IPS-18c (cell line): ENCODE data around the gene HYLS1.

Experiments
- H3K4me3 ChIP-seq: 2 replicates; pipeline ENCODE4 v1.7.0; 2013; ENCODE audit warnings: low read depth, mild to moderate bottlenecking, low read length, moderate library complexity; ENCODE audit not compliant: insufficient read depth
- H3K9me3 ChIP-seq: one replicate; pipeline ENCODE4 v1.6.1; 2013; ENCODE audit warnings: mild to moderate bottlenecking, low read length, moderate library complexity; ENCODE audit not compliant: control insufficient read depth, insufficient read depth

HYLS1 gene

DNA sequence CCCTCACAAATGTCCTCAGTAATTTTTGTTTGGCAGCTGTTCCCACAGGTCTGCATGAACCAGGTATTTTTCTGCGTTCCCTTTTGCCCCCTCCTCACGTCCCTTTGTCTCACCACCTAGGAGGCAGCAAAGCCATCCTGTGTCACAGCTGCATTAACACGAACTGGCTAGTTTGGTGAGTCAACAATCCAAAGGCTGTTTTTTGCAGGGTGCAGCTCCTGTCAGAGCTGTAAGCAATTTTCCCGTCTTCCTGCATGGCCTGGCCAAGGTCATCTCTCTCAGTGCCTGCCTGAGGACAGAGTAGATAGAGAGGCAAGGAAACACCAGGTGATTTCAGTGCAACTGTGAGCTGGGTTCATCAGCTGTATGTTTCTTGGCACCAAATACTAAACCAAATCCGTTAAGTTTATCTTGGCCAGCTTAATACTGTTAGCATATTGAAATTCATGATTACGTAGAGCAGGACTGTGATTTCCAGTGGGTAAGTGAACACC lies 37.8 kb downstream of the HYLS1 start:
- Histone ChIP-seq H3K9me3 (no peaks in the 10 kb centered on the region), H3K4me3 (no peak overlapping the region)

DNA sequence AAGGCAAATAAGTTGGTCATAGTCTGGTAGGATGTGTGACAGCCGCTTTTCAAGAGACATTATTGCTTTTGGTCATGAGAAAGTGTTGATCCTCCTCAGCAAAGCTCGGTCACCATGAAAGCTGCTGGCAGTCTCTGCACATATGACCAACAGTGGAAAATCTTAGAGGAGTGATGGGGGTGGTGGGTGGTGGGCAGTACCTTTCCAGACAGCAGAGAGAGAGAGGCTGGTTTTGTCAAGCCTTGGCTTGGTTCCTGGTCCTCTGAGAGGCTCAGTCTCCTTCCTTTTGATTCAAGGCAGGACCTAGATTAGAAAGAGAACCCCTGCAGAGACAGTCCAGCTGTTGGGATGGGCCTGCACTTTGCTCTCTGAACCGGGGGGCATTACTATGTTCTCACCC lies 38.3 kb downstream of the HYLS1 start:
- H3K4me3 ChIP-seq, result no peak overlapping the region
- no peaks in the 10 kb centered on the region for H3K9me3 ChIP-seq

DNA sequence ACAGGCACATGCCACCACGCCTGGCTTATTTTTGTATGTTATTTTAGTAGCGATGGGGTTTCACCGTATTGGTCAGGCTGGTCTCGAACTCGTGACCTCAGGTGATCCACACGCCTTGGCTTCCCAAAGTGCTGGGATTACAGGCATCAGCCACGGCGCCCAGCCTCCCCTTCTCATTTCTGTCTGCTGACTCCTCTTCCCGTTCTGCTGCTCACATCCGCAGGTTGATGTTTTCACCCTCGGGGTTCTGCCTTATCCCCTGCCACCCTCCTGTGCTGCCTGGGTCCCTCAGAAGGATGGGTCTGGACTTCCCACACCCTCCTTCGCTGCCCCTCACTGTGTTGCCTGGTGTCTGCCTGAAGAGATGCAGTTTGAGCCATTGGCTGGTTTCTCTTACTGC lies 39.2 kb downstream of the HYLS1 start:
- Histone ChIP-seq H3K9me3 (no peaks in the 10 kb centered on the region), H3K4me3 (no peak overlapping the region)

DNA sequence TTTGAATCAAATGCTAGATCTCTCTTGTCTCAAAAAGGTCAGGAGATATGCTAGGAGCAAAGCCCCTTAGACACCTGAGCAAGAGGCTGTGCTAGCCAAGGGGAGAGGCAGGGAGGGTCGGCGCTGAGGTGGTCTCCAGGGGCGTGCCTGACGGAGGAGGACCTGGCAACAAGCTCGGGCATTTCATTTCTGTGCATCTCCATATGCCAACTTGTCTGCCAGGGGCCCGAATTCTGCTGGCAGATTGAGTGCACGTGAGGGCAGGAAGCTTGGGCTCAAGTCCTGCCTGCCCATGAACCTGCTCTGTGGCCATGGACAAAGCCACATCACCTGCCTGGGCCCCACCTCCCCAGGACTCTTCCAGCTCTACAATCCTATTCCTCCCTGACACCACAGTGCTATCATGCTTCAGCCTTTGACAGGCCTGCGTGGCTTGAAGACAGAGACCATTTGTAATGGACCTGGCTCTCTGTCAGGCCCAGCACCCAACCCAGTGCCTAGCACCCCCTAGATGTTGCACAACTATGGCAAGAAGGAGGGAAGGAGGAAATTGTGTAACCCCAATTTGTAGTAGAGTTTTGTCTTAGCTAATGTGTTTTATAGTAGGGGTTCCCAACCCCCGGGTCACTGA lies 42.1 kb downstream of the HYLS1 start:
- Histone ChIP-seq H3K9me3 (no peaks in the 10 kb centered on the region), H3K4me3 (no peak overlapping the region)

DNA sequence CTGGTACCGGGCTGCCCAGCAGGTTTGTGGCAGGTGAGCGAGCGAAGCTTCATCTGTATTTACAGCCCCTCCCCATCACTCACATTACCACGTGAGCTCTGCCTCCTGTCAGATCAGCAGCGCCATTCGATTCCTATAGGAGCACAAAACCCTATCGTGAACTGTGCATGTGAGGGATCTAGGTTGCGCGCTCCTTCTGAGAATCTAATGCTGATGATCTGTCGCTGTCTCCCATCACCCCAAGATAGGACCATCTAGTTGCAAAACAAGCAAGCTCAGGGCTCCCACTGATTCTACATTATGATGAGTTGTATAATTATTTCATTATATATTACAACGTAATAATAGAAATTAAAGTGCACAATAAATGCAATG lies 42.6 kb downstream of the HYLS1 start:
- no peaks in the 10 kb centered on the region for H3K9me3 ChIP-seq

DNA sequence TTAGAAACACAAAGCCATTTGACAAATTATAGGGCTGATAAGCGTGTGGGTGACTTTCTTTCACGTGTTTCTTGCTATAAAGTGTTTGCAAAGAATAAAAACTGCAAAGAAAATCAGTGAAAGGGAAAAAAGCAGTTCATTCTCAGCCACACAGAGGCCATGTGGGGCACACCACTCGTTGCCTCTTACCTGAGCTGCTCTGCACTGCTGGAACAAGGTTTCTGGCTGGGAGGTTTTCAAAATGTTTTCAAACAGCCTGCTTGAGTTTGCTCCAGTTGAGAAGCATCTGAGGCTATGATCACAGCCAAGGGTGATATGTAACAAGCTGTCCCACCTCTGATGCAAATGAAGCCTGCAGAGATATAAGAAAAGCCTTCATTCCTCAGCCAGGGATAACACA lies 43.6 kb downstream of the HYLS1 start:
- Histone ChIP-seq H3K4me3 (no peak overlapping the region), H3K9me3 (no peaks in the 10 kb centered on the region)

More for the DNA sequence above, 42.6 kb downstream of the HYLS1 start:
- H3K4me3 ChIP-seq, result no peak overlapping the region

DNA sequence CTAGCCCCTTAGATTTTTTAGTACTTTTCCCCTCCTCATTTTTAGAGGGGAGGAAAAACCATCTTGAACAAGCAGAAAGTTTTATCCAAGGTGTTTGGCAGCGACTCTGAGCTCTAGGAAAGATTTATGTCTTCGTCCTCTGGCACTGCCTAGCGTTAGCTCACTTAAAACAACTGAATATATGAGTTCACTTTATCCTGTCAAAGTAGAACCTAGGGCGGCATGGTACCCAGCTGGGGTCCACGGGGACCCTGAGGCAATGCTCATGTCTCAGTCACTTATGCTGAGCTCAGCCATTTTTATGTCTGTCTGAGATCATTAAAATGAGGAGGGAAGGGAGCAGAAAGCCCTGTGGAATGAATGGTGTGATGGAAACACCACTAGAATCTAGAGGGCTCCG lies 44.2 kb downstream of the HYLS1 start:
- no peaks in the 10 kb centered on the region for H3K9me3 ChIP-seq
- H3K4me3 ChIP-seq, result no peak overlapping the region

DNA sequence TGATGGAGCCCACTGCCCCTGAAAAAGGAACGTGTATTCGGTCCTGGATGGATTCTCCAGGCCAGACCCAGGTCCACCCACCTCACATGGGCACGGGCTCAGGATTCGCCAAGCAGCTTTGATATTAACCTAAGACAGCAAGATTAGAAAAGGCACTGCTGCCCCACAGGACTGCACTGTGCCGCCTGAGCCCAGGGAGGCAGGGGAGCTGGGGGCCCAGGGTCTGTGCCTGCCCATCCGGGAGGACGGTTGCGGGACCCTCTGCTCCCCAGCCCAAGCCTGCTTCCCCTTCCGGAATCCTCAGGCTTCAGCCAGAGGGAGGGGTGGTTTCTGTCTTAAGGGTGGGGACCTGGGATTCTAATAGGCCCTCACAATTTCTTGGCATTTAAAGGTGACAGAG lies 44.8 kb downstream of the HYLS1 start:
- Histone ChIP-seq H3K4me3 (no peak overlapping the region), H3K9me3 (no peaks in the 10 kb centered on the region)

DNA sequence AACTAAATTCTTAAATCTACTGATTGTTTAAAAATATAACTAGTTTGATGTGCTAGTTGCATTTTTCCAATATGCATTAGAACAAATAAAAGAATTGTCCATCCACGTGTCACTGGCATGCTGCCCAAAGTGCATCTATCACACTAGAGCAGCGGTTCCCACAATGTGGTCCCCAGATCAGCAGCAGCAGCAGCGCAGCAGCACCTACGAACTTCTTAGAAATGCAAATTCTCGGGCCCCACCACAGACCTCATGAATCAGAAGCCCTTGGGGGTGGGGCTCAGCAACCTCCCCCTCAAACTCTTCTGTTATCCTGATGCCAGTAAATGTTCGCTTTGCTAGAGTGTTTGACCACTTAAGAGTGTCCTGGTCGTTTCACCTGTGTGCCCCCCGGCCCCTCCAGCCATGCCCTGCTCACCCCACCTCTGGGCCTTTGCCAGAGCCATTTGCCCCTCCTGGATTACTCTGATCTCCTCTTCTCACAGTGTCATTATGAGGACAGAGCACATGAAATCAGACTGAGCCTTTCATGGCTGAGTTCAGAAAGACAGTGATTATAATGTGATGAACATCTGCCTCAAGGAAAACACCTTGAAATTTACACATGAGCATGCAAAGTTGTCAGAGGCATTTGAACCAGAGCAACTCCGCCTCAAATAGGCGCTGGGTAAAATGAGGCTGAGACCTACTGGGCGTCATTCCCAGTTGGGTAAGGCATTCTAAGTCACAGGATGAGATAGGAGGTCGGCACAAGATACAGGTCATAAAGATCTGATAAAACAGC lies 45.8 kb downstream of the HYLS1 start:
- peak overlapping the region; percentile 24; the same call in 1 of the 2 replicates for H3K4me3 ChIP-seq

DNA sequence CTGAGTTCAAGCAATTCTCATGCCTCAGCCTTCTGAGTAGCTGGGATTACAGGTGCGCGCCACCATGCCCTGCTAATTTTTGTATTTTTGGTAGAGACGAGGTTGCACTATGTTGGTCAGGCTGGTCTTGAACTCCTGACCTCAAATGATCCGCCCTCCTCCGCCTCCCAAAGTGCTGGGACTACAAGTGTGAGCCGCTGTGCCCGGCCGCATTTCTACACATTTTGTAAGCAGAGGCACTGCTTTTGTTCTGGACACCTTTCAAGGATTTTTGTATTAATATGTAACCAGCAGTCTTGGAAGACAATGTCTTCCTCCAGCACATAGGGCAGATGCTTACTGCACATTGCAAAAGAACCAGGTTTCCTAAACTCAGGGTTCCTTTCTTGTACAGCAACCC lies 47.0 kb downstream of the HYLS1 start:
- H3K4me3 ChIP-seq, result no peak overlapping the region
- H3K9me3 ChIP-seq, result no peaks in the 10 kb centered on the region

More for the DNA sequence above, 45.8 kb downstream of the HYLS1 start:
- H3K9me3 ChIP-seq, result no peaks in the 10 kb centered on the region

DNA sequence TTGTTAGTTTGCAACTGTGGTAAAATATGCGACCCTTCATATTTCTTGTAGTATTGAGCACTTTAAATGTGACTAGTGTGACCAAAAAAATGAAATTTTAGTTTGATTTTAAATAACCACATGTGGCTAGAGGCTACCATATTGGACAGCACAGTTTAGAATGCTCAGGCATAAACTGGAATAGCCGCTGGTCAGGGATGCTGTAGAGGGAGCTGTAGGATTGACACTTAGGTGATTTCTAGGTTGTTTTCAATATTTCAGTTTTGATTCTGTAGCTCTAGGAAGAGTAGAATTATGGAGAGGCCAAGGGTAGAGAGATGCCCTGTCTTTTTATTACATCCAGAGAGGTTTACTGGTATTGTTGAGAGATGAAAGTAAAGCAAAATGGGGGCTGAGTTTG lies 47.6 kb downstream of the HYLS1 start:
- no peak overlapping the region for H3K4me3 ChIP-seq

DNA sequence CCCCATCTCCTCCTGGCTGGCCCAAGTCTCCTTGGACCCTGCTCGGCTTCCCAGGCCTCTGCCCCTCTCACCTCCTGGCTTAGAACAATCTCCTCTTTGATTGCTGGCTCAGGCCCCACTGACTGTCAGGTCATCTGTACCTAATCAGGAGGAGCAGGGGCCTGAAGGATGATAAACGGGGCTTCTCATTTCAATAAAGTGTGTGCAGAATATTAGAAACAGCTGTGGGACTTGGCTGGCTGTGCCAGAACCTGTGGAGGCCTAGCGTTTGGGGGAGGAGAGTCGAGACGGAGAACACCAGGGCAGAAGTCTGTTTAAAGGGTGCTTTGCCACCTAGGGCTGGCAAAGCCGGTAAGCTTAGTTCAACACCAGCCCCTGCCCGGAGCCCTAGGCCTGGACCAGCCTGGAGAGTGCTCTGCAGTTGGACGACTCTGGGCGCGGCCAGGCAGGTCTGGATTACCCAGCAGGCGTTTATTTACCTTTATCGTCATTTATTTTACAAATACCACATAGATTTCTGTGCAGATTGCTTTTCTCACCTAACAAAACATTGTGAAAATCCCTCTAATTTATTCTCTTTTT lies 48.2 kb downstream of the HYLS1 start:
- no peaks in the 10 kb centered on the region for H3K9me3 ChIP-seq
- H3K4me3 ChIP-seq, result no peak overlapping the region

More for the DNA sequence above, 47.6 kb downstream of the HYLS1 start:
- H3K9me3 ChIP-seq, result no peaks in the 10 kb centered on the region

DNA sequence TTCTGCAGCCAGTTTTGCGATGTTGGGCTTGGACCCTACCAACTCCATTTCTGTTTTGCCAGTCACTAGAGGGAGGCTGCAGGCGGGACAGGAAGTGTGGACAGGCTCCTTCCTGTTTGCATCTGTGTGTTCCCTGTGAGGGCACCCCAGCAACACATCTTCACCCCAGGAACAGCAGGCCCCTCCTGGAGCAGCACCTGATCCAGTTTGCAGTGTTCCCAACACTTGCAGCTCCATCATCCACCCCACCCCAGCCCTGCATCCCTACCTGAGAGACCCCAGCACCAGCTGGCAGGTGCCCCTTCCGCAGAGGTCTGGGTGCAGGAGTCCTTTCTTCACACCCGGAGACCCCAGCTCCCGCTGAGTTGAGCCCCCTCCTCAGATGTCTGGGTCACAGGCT lies 51.0 kb downstream of the HYLS1 start:
- no peak overlapping the region for H3K4me3 ChIP-seq
- H3K9me3 ChIP-seq, result no peaks in the 10 kb centered on the region

DNA sequence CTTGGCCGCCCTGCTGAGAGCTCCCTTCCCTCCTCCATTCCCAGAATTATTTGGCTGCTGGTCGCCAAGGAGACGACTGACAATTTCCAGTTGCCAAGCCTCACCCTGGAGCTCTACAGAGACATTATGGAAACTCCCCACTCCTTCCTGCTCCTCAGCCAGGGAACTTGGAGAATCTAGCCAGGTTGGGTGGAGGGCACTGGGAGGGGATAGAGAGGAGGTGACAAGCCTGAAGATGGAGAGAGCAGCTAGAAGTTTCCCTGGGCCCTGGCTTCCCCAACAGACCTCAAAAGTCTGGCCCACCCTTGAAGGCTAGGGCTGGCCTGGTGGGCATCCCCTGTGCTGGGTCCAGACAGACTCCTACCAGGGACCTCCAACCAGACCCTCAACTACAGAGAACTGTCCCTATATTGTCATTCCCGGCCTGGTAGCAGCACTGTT lies 51.6 kb downstream of the HYLS1 start:
- no peaks in the 10 kb centered on the region for H3K9me3 ChIP-seq
- H3K4me3 ChIP-seq, result no peak overlapping the region

DNA sequence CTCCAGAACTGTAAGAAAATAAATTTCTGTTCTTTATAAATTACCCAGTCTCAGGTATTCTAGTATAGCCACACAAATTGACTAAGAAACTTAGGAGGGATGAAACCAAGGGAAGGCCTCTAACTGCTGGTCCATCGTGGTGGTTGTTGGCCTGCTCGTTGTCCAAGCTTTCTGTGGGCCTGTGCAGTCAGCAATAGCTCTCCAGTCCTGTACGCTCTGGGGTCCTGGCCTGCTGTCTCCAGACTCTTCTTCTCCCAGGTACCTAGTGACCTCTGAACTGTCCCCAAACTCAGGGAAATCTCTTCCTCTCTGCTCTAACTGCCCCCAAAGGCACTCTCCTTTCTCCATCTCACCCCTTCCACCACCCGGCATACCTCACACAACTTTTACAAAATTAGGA lies 52.7 kb downstream of the HYLS1 start:
- no peak overlapping the region for H3K4me3 ChIP-seq
- H3K9me3 ChIP-seq, result no peaks in the 10 kb centered on the region

DNA sequence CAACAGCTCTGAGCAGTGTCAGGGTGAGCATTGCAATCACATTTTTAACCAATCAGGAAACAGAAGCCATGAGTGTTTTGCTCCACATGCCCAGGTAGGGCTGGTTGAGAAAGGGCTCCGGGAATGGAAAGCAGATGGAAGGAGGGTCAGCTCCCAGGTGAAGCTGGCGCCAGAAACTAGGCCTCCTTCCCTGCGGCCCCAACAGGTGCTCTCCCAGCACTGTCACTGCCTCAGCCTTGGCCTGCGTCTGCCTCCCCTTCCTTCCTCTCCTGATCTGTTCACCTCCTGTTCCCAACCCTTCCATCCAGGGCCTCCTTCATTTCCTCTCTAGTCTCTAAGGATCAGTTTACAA lies 53.8 kb downstream of the HYLS1 start:
- H3K9me3 ChIP-seq, result peaks cover 2% of the 10 kb centered on the region

DNA sequence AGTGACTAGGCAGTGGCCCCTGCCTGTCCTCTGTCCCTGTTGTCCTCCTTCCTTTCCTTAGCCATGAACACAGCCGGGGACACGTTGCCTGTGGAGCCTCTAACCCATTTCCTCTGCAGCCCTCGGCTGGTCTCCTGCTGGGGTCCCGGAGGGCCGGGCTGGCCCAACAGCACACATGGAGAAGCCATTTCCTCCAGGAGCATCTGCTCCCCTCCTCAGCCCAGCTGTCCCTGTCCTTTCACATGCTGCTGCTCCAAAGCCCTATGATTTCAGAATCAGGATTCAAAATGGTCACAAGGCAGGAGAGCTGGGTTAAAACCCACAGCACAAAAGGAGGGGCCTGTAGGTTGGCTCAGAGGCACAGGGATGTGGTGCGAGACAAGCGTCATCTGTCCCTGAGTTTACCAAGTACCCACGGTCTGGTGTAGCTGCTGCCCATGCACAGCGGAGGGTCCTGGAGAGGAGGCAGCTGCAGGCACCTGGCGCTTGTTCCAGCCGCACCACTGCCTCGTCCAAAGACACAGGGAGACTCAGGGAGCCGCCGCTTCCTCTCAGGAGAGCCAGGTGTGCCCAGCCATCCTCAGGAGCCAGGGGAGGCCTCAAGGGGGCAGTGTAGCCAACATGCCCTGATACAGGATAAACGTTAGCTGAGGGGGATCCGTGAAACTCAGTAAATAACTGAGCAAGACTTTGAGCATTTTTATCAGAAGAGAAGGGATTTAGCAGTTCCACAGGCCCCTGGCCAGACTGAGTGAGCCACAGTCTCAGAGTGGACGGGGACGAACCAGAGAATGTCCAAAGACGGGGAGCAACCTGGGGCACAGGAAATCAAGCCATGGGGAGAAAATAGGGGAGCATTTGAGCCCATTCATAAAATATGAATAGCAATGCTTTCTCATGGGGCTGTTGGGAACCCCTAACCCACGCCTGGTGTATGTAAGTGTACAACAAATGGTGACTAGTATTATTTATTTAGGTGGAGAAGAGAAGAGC lies 54.4 kb downstream of the HYLS1 start:
- no peak overlapping the region for H3K4me3 ChIP-seq
- H3K9me3 ChIP-seq, result peaks cover 2% of the 10 kb centered on the region

More for the DNA sequence above, 53.8 kb downstream of the HYLS1 start:
- no peak overlapping the region for H3K4me3 ChIP-seq
